GM12878 (cell line): ENCODE data around the gene ANGPTL2. TPM values are rescaled to one million over a fixed set of nuclear protein-coding genes. Genes with fewer than 3 reads are reported as not detected.

Experiments
- PRDM15 ChIP-seq: fragments of 450-650 bp; formaldehyde crosslinking; IDR thresholded peaks from 2 replicates; pipeline ENCODE4 v1.4.0; 2020; ENCODE audit warnings: mild to moderate bottlenecking, moderate library complexity
- polyA plus RNA-seq, 11 experiments: library from polyadenylated mRNA; depleted of rRNA in 4 of 11; unstranded in 6 of 11; stranded (reverse) in 5 of 11; fragments of >200 nt; fragmentation: Nextera tagmentation in 4 of 11; fragmentation: Illumina TruSeq in 1 of 11; extraction: Ambion mirVana in 4 of 11; extraction: Trizol in 1 of 11; gene quantifications; 1 replicate in 1 of 11; 2 replicates in 10 of 11; pipeline versions ENCODE4 v1.2.1 to v1.2.3, GENCODE V29; 2011 to 2016; ENCODE audit warnings: inconsistent platforms in 2 of 11, missing spikeins in 2 of 11, low read depth in 1 of 11
- total RNA-seq, 4 experiments: library from RNA; depleted of rRNA in 3 of 4; stranded (reverse); fragments of >200 nt in 3 of 4; fragmentation: Illumina TruSeq in 1 of 4; extraction: Trizol in 1 of 4; gene quantifications; 2 replicates each; pipeline versions ENCODE4 v1.2.1 to v1.2.3, GENCODE V29; 2013 to 2021
- TF ChIP-seq, protein P1 (sequence below): fragments of 450-650 bp; IDR thresholded peaks from 2 replicates; pipeline ENCODE4 v1.6.1; 2018; ENCODE audit warnings: mild to moderate bottlenecking, low read depth, moderate library complexity; ENCODE audit not compliant: partially characterized antibody
- TF ChIP-seq, protein P2 (sequence below): fragments of 450-650 bp; IDR thresholded peaks from 2 replicates; pipeline ENCODE4 v1.6.1; 2017; ENCODE audit warnings: mild to moderate bottlenecking
- TF ChIP-seq, protein P3 (sequence below): IDR thresholded peaks from 2 replicates; pipeline ENCODE4 v1.6.1; 2011; ENCODE audit warnings: low read depth, low read length, improper control_type of control experiment, borderline replicate concordance

The ANGPTL2 gene
- total and polyA plus RNA-seq, 10 of the 15 experiments (the other 5 are each of a cell fraction or from before 2014, with no cell fraction given) = 0.13 to 2.6 (median 0.82) TPM; not detected in 1

GRCh38 chr9:127148014-127148413 is 25.6 kb upstream of the ANGPTL2 start (continued):
- TF ChIP-seq, protein P1, sequence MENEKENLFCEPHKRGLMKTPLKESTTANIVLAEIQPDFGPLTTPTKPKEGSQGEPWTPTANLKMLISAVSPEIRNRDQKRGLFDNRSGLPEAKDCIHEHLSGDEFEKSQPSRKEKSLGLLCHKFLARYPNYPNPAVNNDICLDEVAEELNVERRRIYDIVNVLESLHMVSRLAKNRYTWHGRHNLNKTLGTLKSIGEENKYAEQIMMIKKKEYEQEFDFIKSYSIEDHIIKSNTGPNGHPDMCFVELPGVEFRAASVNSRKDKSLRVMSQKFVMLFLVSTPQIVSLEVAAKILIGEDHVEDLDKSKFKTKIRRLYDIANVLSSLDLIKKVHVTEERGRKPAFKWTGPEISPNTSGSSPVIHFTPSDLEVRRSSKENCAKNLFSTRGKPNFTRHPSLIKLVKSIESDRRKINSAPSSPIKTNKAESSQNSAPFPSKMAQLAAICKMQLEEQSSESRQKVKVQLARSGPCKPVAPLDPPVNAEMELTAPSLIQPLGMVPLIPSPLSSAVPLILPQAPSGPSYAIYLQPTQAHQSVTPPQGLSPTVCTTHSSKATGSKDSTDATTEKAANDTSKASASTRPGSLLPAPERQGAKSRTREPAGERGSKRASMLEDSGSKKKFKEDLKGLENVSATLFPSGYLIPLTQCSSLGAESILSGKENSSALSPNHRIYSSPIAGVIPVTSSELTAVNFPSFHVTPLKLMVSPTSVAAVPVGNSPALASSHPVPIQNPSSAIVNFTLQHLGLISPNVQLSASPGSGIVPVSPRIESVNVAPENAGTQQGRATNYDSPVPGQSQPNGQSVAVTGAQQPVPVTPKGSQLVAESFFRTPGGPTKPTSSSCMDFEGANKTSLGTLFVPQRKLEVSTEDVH = no peak
- TF ChIP-seq, protein P2, sequence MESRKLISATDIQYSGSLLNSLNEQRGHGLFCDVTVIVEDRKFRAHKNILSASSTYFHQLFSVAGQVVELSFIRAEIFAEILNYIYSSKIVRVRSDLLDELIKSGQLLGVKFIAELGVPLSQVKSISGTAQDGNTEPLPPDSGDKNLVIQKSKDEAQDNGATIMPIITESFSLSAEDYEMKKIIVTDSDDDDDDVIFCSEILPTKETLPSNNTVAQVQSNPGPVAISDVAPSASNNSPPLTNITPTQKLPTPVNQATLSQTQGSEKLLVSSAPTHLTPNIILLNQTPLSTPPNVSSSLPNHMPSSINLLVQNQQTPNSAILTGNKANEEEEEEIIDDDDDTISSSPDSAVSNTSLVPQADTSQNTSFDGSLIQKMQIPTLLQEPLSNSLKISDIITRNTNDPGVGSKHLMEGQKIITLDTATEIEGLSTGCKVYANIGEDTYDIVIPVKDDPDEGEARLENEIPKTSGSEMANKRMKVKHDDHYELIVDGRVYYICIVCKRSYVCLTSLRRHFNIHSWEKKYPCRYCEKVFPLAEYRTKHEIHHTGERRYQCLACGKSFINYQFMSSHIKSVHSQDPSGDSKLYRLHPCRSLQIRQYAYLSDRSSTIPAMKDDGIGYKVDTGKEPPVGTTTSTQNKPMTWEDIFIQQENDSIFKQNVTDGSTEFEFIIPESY = no peak
- TF ChIP-seq, protein P3, sequence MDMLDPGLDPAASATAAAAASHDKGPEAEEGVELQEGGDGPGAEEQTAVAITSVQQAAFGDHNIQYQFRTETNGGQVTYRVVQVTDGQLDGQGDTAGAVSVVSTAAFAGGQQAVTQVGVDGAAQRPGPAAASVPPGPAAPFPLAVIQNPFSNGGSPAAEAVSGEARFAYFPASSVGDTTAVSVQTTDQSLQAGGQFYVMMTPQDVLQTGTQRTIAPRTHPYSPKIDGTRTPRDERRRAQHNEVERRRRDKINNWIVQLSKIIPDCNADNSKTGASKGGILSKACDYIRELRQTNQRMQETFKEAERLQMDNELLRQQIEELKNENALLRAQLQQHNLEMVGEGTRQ = no peak
- TF ChIP-seq PRDM15 (CRISPR knock-in tag) = no peak
